SKM-1 treated with dmso at 0.1 percent for 144 hours (cell line): Measurements from ENCODE around the gene GIMAP5.
"Not testable (repeated sequence)": the region's sequence is repeated elsewhere in the genome, so short reads cannot be mapped to it uniquely, and the experiment has no call there.

Experiments used
- DNase-seq: peaks from one replicate; lab custom pipeline; 2025; ENCODE audit not compliant: unreplicated experiment; lab: John Stamatoyannopoulos, UW

The GIMAP5 gene

GRCh38 chr7:150766334-150766709, 29.1 kb downstream of the GIMAP5 start:
- no peak for DNase-seq

- no peak for DNase-seq
These were observed 32.5 kb downstream of the GIMAP5 start for GRCh38 chr7:150769768-150770167.

GRCh38 chr7:150774131-150774530, 36.9 kb downstream of the GIMAP5 start:
- not testable (repeated sequence) for DNase-seq

GRCh38 chr7:150778014-150778737, 41.0 kb downstream of the GIMAP5 start:
- DNase-seq: no peak

GRCh38 chr7:150778738-150779301, 41.6 kb downstream of the GIMAP5 start:
- DNase-seq: peak; percentile 40

GRCh38 chr7:150780292-150780691, 43.1 kb downstream of the GIMAP5 start:
- DNase-seq: peak; percentile 12

- DNase-seq: peak; percentile 45
These were observed 43.9 kb downstream of the GIMAP5 start for GRCh38 chr7:150781103-150781502.

GRCh38 chr7:150781961-150782360, 44.7 kb downstream of the GIMAP5 start:
- DNase-seq: no peak

GRCh38 chr7:150784120-150784736, 47.0 kb downstream of the GIMAP5 start:
- no peak for DNase-seq

- DNase-seq: no peak
These were observed 47.7 kb downstream of the GIMAP5 start for GRCh38 chr7:150784954-150785353.

- DNase-seq: peak; percentile 81
These were observed 50.4 kb downstream of the GIMAP5 start for GRCh38 chr7:150787321-150788281.

- DNase-seq: no peak
These were observed 51.5 kb downstream of the GIMAP5 start for GRCh38 chr7:150788474-150789269.

- DNase-seq: no peak
These were observed 53.3 kb downstream of the GIMAP5 start for GRCh38 chr7:150790416-150791075.

- no peak for DNase-seq
These were observed 54.1 kb downstream of the GIMAP5 start for GRCh38 chr7:150791304-150791703.

GRCh38 chr7:150791746-150792452, 54.7 kb downstream of the GIMAP5 start:
- DNase-seq: no peak
